A673 (cell line): ENCODE measurements around the gene CAMK1.

ENCODE experiments used
- EZH2 ChIP-seq: fragments of 200-600 bp; sonication (generic); IDR thresholded peaks from 2 replicates; pipeline ENCODE4 v1.6.1; 2017; ENCODE audit warnings: borderline replicate concordance, low read depth, mild to moderate bottlenecking, mixed read lengths, antibody characterized with exemption, low read length; ENCODE audit not compliant: poor library complexity, severe bottlenecking
- TF ChIP-seq, protein P1 (sequence below): fragments of 300-800, 200-600 bp; sonication (generic); conservative IDR thresholded peaks from 2 replicates; pipeline ENCODE4 v1.5.1; 2017; ENCODE audit warnings: low read depth, mild to moderate bottlenecking, antibody characterized with exemption, low read length, moderate library complexity, mixed read lengths

DNA sequence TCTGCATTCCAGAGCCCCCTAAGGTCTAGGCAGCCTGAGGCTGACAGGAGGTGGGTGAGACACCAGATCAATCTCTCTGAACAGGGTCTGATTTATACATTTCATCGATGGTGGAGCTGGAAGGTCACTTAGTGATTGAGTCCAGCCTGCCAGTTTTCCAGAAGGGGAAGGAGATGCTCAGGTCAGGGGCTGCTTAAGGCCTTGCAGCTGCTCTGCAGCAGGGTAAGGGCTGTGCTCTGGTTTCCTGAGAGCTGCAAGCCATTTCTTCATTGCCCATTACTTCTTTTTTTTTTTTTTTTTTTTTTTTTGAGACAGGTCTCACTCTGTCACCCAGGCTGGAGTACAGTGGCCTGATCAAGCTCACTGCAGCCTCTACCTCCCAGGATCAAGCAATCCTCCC is 11.8 kb upstream of the CAMK1 start:
- TF ChIP-seq, protein P1, sequence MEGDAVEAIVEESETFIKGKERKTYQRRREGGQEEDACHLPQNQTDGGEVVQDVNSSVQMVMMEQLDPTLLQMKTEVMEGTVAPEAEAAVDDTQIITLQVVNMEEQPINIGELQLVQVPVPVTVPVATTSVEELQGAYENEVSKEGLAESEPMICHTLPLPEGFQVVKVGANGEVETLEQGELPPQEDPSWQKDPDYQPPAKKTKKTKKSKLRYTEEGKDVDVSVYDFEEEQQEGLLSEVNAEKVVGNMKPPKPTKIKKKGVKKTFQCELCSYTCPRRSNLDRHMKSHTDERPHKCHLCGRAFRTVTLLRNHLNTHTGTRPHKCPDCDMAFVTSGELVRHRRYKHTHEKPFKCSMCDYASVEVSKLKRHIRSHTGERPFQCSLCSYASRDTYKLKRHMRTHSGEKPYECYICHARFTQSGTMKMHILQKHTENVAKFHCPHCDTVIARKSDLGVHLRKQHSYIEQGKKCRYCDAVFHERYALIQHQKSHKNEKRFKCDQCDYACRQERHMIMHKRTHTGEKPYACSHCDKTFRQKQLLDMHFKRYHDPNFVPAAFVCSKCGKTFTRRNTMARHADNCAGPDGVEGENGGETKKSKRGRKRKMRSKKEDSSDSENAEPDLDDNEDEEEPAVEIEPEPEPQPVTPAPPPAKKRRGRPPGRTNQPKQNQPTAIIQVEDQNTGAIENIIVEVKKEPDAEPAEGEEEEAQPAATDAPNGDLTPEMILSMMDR = no peak
- TF ChIP-seq EZH2 = no peak
